Tibial nerve (tissue), 4 donors: ENCODE measurements around the gene ABHD10.

Experiments
- CTCF ChIP-seq, 5 experiments: fragments of 200-600 bp in 3 of 5; fragments of 450-650 bp in 2 of 5; sonication (generic) in 3 of 5; IDR thresholded peaks; one replicate each; pipeline ENCODE4 v1.5.1; 2016 to 2019; ENCODE audit warnings: antibody characterized with exemption in 5 of 5, mild to moderate bottlenecking in 3 of 5, moderate library complexity in 2 of 5
- EP300 ChIP-seq, 2 donors: sonication (generic); formaldehyde crosslinking; IDR thresholded peaks; one replicate each; pipeline ENCODE4 v1.6.1; 2017; ENCODE audit warnings: antibody characterized with exemption in 2 of 2, mild to moderate bottlenecking in 1 of 2

GRCh38 chr3:112041321-112041720 is 62.5 kb downstream of the ABHD10 start:
- TF ChIP-seq CTCF (IDR thresholded peaks at IDR 0.05) = no peak
- no peak for TF ChIP-seq EP300 (IDR thresholded peaks at IDR 0.05)
